WTC11 (cell line): Measurements from ENCODE around the gene CBX7. TPM values are rescaled to one million over a fixed set of nuclear protein-coding genes. Genes with fewer than 3 reads are reported as not detected.

Experiments used
- ATAC-seq: fragments of 200-7000 bp; cut with Tn5 transposase; 2 replicates; pipeline ENCODE4 v1.10.0; 2021; ENCODE audit warnings: mild to moderate bottlenecking, moderate library complexity
- CTCF ChIA-PET: fragments of 300-600 bp; sonication (Branson Sonifier 250); formaldehyde crosslinking; loops from one replicate; lab custom pipeline; 2021; ENCODE audit warnings: antibody characterized with exemption; lab: Charles Lee
- POLR2A ChIA-PET: fragments of 350-600 bp; sonication (Branson Sonifier 250); formaldehyde crosslinking; loops from one replicate; lab custom pipeline; 2021; ENCODE audit warnings: antibody characterized with exemption; lab: Charles Lee
- DNase-seq: peaks from one replicate; pipeline ENCODE4 v3.0.0; 2021; ENCODE audit warnings: low spot score
- H3K27ac Mint-ChIP-seq: 2 replicates; pipeline ENCODE4 v1.8.0; 2021; ENCODE audit warnings: mixed read lengths
- H3K27me3 Mint-ChIP-seq: 2 replicates; pipeline ENCODE4 v1.8.0; 2021; ENCODE audit warnings: low read depth, mild to moderate bottlenecking, moderate library complexity, mixed read lengths
- H3K36me3 Mint-ChIP-seq: 2 replicates; pipeline ENCODE4 v1.8.0; 2021; ENCODE audit warnings: mixed read lengths
- H3K4me1 Mint-ChIP-seq: 2 replicates; pipeline ENCODE4 v1.8.0; 2022; ENCODE audit warnings: mixed read lengths
- H3K4me3 Mint-ChIP-seq: 2 replicates; pipeline ENCODE4 v1.8.0; 2021; ENCODE audit warnings: mild to moderate bottlenecking, moderate library complexity, mixed read lengths
- H3K9me3 Mint-ChIP-seq: 2 replicates; pipeline ENCODE4 v1.8.0; 2021; ENCODE audit warnings: mixed read lengths
- AFF4 ChIP-seq: sonication (generic); formaldehyde crosslinking; IDR thresholded peaks from 2 replicates; pipeline ENCODE4 v1.8.1; 2023; ENCODE audit warnings: mild to moderate bottlenecking, missing genetic modification reagents, borderline replicate concordance
- ATF1 ChIP-seq: sonication (generic); formaldehyde crosslinking; IDR thresholded peaks from 2 replicates; pipeline ENCODE4 v1.8.1; 2023; ENCODE audit warnings: mild to moderate bottlenecking, moderate library complexity, missing genetic modification reagents
- ATF3 ChIP-seq: sonication (generic); formaldehyde crosslinking; conservative IDR thresholded peaks from 2 replicates; pipeline ENCODE4 v1.8.1; 2022; ENCODE audit warnings: mild to moderate bottlenecking, missing genetic modification reagents
- CREM ChIP-seq: sonication (generic); formaldehyde crosslinking; IDR thresholded peaks from 2 replicates; pipeline ENCODE4 v1.8.1; 2022; ENCODE audit warnings: mild to moderate bottlenecking, missing genetic modification reagents, moderate library complexity
- E2F5 ChIP-seq: sonication (generic); formaldehyde crosslinking; IDR thresholded peaks from 2 replicates; pipeline ENCODE4 v1.8.1; 2022; ENCODE audit warnings: mild to moderate bottlenecking, moderate library complexity, missing genetic modification reagents
- EMX1 ChIP-seq: fragments of 250-450 bp; sonication (Bioruptor Pico); IDR thresholded peaks from 2 replicates; pipeline ENCODE4 v1.8.0; 2021; ENCODE audit warnings: mild to moderate bottlenecking
- ERG ChIP-seq: fragments of 250-450 bp; sonication (Bioruptor Pico); IDR thresholded peaks from 2 replicates; pipeline ENCODE4 v1.8.0; 2021; ENCODE audit warnings: mild to moderate bottlenecking
- ETV6 ChIP-seq: sonication (generic); formaldehyde crosslinking; IDR thresholded peaks from 2 replicates; pipeline ENCODE4 v1.8.1; 2022; ENCODE audit warnings: mild to moderate bottlenecking, missing genetic modification reagents
- FOXJ3 ChIP-seq: sonication (generic); formaldehyde crosslinking; IDR thresholded peaks from 2 replicates; pipeline ENCODE4 v1.9.0; 2021; ENCODE audit warnings: missing genetic modification reagents, mild to moderate bottlenecking, borderline replicate concordance
- GTF2I ChIP-seq: fragments of 250-450 bp; sonication (Bioruptor Pico); conservative IDR thresholded peaks from 2 replicates; pipeline ENCODE4 v1.4.0; 2021; ENCODE audit warnings: mild to moderate bottlenecking
- IRF2 ChIP-seq: sonication (generic); formaldehyde crosslinking; IDR thresholded peaks from 2 replicates; pipeline ENCODE4 v1.8.0; 2022; ENCODE audit warnings: low read depth, missing genetic modification reagents, borderline replicate concordance
- JAZF1 ChIP-seq: fragments of 250-450 bp; sonication (Bioruptor Pico); IDR thresholded peaks from 2 replicates; pipeline ENCODE4 v1.9.0; 2021; ENCODE audit warnings: moderate library complexity, mild to moderate bottlenecking, inconsistent platforms
- KAT7 ChIP-seq: sonication (generic); formaldehyde crosslinking; IDR thresholded peaks from 2 replicates; pipeline ENCODE4 v1.8.1; 2023; ENCODE audit warnings: missing genetic modification reagents, mild to moderate bottlenecking, borderline replicate concordance
- NFATC4 ChIP-seq: fragments of 250-450 bp; sonication (Bioruptor Pico); IDR thresholded peaks from 2 replicates; pipeline ENCODE4 v1.9.0; 2021; ENCODE audit warnings: mild to moderate bottlenecking
- NFYB ChIP-seq: sonication (generic); formaldehyde crosslinking; conservative IDR thresholded peaks from 2 replicates; pipeline ENCODE4 v1.8.0; 2022; ENCODE audit warnings: low read depth, missing genetic modification reagents
- NR1H2 ChIP-seq: sonication (generic); formaldehyde crosslinking; IDR thresholded peaks from 2 replicates; pipeline ENCODE4 v1.9.0; 2021; ENCODE audit warnings: mild to moderate bottlenecking, moderate library complexity, missing genetic modification reagents
- NR2C2 ChIP-seq: sonication (generic); formaldehyde crosslinking; IDR thresholded peaks from 2 replicates; pipeline ENCODE4 v1.8.0; 2022; ENCODE audit warnings: mild to moderate bottlenecking, missing genetic modification reagents
- NR3C1 ChIP-seq: sonication (generic); formaldehyde crosslinking; conservative IDR thresholded peaks from 2 replicates; pipeline ENCODE4 v1.8.1; 2023; ENCODE audit warnings: low read depth, mild to moderate bottlenecking, missing genetic modification reagents
- PRRX2 ChIP-seq: fragments of 250-450 bp; sonication (Bioruptor Pico); IDR thresholded peaks from 2 replicates; pipeline ENCODE4 v1.8.0; 2021; ENCODE audit warnings: mild to moderate bottlenecking
- SMAD3 ChIP-seq: sonication (generic); formaldehyde crosslinking; IDR thresholded peaks from 2 replicates; pipeline ENCODE4 v1.8.0; 2022; ENCODE audit warnings: missing genetic modification reagents, mild to moderate bottlenecking, borderline replicate concordance
- ZNF263 ChIP-seq: sonication (generic); formaldehyde crosslinking; IDR thresholded peaks from 2 replicates; pipeline ENCODE4 v1.8.1; 2022; ENCODE audit warnings: low read depth, mild to moderate bottlenecking, moderate library complexity, missing genetic modification reagents
- ZNF396 ChIP-seq: fragments of 250-450 bp; sonication (Bioruptor Pico); IDR thresholded peaks from 2 replicates; pipeline ENCODE4 v1.8.0; 2021; ENCODE audit warnings: mild to moderate bottlenecking, moderate library complexity, borderline replicate concordance
- ZNF512 ChIP-seq: sonication (generic); formaldehyde crosslinking; IDR thresholded peaks from 2 replicates; pipeline ENCODE4 v1.8.1; 2022; ENCODE audit warnings: missing genetic modification reagents, borderline replicate concordance
- total RNA-seq: library from RNA; stranded (reverse); gene quantifications from 3 replicates; pipeline ENCODE4 v1.2.3, GENCODE V29; 2021

The CBX7 gene
- total RNA-seq, 1 experiment from 2014 or later = 10.6 TPM

GRCh38 chr22:39132281-39132680, 20.2 kb downstream of the CBX7 start (continued):
- TF ChIP-seq ZNF396 (CRISPR knock-in tag) = no peak
- TF ChIP-seq NR2C2 (CRISPR knock-in tag) = no peak
- TF ChIP-seq GTF2I (CRISPR knock-in tag) = no peak
- TF ChIP-seq NR3C1 (CRISPR knock-in tag) = no peak
- TF ChIP-seq ETV6 = no peak
- no peak for TF ChIP-seq AFF4 (CRISPR knock-in tag)
- TF ChIP-seq ERG (CRISPR knock-in tag) = no peak
- TF ChIP-seq, all 79 proteins: peak for 0

GRCh38 chr22:39130892-39131855, 21.3 kb downstream of the CBX7 start:
- TF ChIP-seq ZNF396 (CRISPR knock-in tag) (no peak), ATF1 (CRISPR knock-in tag) (no peak), ZNF263 (CRISPR knock-in tag) (no peak)
- TF ChIP-seq, all 79 proteins: peak for 0
- DNase-seq (no peak), ATAC-seq (no peak)
- Mint-ChIP-seq H3K4me1 (peaks cover 27% of the 10 kb centered on the region), H3K36me3 (no peaks in the 10 kb centered on the region), H3K27ac (no peak overlapping the region; the same call in 1 of the 2 replicates), H3K9me3 (no peaks in the 10 kb centered on the region), H3K4me3 (no peak overlapping the region), H3K27me3 (no peaks in the 10 kb centered on the region; the same call in 1 of the 2 replicates)
- CTCF ChIA-PET = interaction anchor here (0.5 to 1.6 kb wide), 12 partner anchors 16 to 362 kb away, joined by 3 to 7 read pairs (median 4); partner anchors contain the start of gene APOBEC3C
- POLR2A ChIA-PET = no interaction called here

- Mint-ChIP-seq H3K27me3 (no peaks in the 10 kb centered on the region; the same call in 1 of the 2 replicates), H3K27ac (no peak overlapping the region), H3K36me3 (no peaks in the 10 kb centered on the region), H3K4me1 (peaks cover 25% of the 10 kb centered on the region), H3K9me3 (no peaks in the 10 kb centered on the region), H3K4me3 (no peak overlapping the region)
- ChIA-PET CTCF (interaction anchor here (0.6 to 1.6 kb wide), 9 partner anchors 52 to 864 kb away, joined by 3 to 7 read pairs (median 4); partner anchors contain the start of gene APOBEC3C), POLR2A (no interaction called here)
- no peak for ATAC-seq
- no peak for DNase-seq
- TF ChIP-seq FOXJ3 (CRISPR knock-in tag) (no peak), CREM (CRISPR knock-in tag) (no peak), IRF2 (no peak), NFATC4 (CRISPR knock-in tag) (no peak), JAZF1 (CRISPR knock-in tag) (no peak), E2F5 (CRISPR knock-in tag) (no peak), ATF3 (CRISPR knock-in tag) (no peak), ATF1 (CRISPR knock-in tag) (no peak), ETV6 (no peak), ZNF512 (CRISPR knock-in tag) (no peak), NR1H2 (no peak), PRRX2 (CRISPR knock-in tag) (no peak), KAT7 (CRISPR knock-in tag) (no peak), SMAD3 (CRISPR knock-in tag) (no peak), NFYB (no peak), NR2C2 (CRISPR knock-in tag) (no peak), EMX1 (no peak)
Measured at GRCh38 chr22:39130152-39130704, 22.3 kb downstream of the CBX7 start.
